Activated T-helper 1 cell treated with anti-CD3 and anti-CD28 coated beads, Interleukin-2, amount 50 U/mL, for 16 hours (primary cell): ENCODE results near the gene FANCF.
"Not testable (repeated sequence)": the region's sequence is repeated elsewhere in the genome, so short reads cannot be mapped to it uniquely, and the experiment has no call there.

Experiments
- DNase-seq, 2 donors: peaks; one replicate each; pipeline ENCODE4 v3.0.0-alpha.2; 2020; ENCODE audit warnings: low read depth in 1 of 2, low spot score in 1 of 2

FANCF gene

DNA sequence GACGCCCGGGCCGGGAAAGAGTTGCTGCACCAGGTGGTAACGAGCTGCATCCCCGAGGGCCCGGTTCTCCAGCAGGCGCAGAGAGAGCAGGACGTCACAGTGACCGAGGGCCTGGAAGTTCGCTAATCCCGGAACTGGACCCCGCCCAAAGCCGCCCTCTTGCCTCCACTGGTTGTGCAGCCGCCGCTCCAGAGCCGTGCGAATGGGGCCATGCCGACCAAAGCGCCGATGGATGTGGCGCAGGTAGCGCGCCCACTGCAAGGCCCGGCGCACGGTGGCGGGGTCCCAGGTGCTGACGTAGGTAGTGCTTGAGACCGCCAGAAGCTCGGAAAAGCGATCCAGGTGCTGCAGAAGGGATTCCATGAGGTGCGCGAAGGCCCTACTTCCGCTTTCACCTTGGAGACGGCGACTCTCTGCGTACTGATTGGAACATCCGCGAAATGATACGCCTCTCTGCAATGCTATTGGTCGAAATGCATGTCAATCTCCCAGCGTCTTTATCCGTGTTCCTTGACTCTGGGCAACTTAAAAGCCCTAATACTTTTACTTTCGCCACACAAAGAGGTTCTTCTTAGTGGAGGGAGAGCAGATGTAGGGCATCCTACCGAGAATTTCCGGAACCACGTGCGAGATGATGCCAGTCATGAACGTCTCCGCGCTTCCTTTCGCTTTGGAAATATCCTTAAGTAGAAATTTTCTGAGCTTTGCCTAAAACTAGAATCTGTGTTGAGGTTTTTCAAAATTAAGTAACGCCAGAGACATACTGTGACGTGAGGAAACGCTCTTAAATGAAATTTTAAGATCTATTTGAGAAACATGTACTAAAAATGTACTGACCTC is at the start of gene FANCF:
Gene FANCF (minus strand): TSS at position 376 of the 840 bp plus-strand sequence. CDS start 13 bp downstream, at position 363.
- peak; percentile 82 to 83 for DNase-seq

DNA sequence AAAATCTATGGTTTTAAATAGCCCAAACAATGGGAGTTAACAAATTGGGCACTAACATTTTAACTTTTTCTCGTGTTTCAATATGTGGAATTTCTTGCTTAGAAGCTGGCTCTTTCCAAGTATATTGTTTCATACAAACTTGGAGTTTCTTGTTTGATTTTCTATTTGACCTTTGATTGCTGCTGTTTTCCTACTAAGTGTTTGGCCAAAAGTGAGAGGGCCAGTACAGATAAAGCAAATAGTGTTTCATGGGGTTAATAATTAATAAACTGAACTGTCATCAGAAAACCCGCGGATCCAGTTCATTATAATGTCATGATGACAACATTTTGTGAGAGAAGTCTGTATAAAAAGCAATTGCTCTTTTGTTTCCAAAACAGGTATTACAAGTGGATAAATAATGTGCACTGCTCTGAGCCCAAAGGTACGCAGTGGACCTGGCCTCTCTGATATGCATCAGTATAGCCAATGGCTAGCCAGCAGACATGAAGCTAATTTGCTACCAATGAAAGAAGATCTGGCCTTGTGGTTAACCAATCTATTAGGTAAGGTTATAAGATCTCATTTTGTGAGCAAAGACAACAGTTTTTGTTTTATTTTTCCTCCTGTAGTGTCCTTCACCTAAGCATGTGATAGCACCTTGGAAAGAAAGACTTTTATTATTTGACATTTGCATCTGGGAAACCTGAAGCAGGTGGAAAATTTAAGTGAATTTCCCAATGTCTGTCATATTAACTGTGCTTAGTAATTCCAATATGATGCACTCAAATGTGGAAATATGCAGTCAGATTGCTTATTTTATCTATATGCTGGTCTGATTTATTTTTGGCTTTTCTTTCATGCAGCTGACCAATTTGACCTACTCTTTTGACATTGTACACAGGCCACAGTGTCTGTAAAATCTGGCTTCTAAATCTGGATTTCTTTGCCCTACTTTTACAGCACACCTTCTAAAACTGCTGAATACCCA is 49.1 kb upstream of the FANCF start:
- DNase-seq, result no peak

DNA sequence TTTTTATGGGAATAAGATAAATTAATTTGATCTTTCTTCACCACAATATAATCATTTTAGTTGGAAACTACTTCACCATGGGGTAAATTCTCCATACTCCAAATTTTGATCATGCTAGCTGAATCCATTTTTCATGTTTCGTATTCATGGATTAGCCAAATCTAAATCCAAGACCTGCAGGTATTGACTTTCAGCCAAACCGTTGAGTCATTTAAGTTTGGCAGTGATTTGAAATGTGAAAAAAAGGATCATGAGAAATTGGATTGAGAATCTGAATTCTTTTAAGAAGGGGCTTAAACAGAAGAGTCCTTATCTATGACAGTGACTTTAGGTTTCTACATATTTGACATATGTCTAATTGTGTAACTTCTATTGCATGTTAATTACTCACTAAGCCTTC is 46.1 kb upstream of the FANCF start:
- DNase-seq, result no peak

- no peak for DNase-seq
Observed at GRCh38 chr11:22670830-22671229, 45.2 kb upstream of the FANCF start.

DNA sequence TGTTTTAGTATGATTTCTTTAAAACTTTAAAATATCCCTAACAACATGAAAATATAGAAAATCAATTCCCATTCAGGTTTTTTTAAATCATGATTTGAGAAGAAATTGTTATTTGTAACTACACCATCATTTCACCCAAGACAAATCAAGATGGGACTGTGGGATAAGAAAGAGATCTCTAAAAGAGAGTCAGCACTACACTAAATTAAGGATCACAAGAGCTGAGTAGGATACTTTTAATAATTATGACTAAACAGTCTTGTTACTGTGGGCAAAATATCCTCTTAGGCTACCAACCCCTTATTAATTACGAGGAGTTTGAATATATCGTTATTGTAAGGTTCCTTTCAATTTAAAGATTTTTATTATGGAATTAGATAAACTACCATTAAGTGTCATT is 43.7 kb upstream of the FANCF start:
- DNase-seq, result no peak

DNA sequence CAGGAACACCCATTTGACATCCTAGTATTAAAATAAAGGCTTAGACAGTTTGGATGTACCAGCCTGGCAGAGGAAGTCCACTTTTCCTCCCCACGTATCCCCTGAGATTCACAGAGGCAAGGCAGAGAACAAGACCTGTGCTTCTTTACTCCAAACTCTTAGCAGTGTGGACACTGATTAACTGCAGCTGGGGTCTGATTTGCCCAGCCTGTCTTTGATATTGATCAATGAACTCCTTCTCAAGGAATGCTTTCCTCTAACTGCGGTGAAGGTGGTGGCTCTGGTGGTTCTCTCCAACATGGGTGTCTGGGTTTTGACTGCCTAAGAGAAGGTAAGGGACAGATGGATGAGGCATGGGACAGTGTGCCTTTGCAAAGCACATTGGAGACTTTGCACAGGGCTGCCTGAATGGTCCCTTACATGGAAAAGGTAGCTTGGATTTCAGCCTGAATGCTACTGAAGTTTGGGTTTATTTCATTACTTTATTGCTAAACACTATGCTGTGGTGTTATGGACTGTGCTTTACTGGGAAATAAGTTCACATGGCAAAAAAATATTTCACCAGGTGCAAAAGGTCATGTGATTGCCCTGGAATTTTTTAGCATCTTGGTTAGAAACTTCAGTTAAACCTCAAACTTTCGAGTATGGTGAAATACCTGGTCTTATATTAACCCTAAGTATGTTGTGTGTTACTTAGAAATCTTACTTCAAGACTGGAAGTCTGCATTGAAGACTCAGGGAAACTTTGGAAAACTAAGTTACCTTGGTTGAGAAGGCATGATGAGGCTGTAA is 42.6 kb upstream of the FANCF start:
- DNase-seq, result no peak

GRCh38 chr11:22666688-22667439 is 41.2 kb upstream of the FANCF start:
- no peak for DNase-seq

DNA sequence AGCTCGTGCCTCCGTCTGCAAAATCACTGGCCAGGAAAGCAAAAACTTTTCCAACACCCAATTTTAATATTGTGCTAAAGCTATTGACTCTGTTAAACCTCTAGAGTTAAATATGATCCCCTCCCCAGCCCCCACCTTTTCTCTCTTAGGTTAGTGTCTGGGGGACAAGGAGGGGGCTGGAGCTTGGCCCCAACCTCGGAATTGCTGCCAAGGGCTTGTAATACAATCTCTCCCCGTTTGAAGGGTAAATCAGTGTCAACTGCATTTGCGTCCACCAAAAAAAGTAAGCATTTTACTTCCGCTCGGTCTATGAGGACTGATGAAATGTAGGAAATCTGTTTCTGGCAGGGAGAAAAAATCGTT is 40.7 kb upstream of the FANCF start, which contains the start of gene GAS2:
Gene GAS2 (plus strand): TSS at position 287 of the 363 bp plus-strand sequence. CDS start 8,259 bp downstream, outside the sequence.
- DNase-seq, result no peak

DNA sequence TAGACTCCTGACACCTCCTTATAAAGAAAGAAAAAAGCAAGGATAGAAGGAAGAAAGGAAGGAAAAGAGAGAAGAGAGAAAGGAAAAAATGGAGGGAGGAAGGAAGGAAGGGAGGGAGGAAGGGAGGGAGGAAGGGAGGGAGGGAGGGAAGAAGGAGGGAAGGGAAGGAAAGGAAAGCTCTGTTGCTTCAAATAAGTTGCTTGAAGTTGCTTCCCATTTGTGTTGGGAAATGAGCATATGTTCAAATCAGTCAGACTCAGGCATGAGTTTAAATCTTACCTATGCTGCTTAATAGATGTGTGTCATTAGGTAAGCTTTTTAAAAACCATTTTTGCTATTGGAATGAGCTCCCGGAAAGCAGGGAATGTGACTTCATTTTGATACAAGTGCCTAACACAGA is 34.2 kb upstream of the FANCF start:
- no peak for DNase-seq

DNA sequence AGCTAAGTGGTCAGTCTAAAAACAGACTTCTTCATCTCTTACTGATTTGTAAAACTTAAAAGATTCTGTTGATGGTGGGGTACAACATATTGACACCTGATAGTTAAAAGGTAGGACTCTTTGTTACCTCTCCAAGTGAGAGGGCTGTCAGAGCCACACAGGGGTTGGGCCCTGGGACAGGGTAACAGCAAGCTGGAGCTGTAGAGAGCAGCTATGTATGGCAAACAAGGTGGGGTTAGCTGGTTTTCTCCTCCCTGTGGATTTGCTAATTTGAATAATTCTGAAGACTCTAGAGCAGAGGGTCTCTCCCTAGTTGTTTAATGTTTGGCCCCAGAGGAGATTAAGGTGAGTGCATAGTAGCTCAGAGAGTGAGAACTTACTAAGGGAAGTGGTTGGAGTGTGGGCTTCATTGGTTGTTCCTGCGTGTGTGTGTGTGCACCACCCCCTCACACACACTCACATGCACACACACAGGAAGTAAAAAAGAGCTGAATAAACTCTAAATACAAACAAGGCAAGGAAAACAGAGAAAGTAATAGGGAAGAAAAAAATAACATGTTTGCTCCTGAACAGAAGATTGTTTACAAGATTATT is 31.6 kb upstream of the FANCF start:
- no peak for DNase-seq

GRCh38 chr11:22656130-22656529 is 30.5 kb upstream of the FANCF start:
- no peak for DNase-seq

DNA sequence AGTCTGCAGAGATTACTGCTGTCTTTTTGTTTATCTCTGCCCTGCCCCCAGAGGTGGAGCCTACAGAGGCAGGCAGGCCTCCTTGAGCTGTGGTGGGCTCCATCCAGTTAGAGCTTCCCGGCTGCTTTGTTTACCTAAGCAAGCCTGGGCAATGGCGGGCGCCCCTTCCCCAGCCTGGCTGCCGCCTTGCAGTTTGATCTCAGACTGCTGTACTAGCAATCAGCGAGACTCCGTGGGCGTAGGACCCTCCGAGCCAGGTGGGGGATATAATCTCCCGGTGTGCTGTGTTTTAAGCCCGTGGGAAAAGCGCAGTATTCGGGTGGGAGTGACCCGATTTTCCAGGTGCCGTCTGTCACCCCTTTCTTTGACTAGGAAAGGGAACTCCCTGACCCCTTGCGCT is 26.7 kb upstream of the FANCF start:
- not testable (repeated sequence) for DNase-seq

GRCh38 chr11:22641559-22641958 is 15.9 kb upstream of the FANCF start:
- DNase-seq, result no peak

DNA sequence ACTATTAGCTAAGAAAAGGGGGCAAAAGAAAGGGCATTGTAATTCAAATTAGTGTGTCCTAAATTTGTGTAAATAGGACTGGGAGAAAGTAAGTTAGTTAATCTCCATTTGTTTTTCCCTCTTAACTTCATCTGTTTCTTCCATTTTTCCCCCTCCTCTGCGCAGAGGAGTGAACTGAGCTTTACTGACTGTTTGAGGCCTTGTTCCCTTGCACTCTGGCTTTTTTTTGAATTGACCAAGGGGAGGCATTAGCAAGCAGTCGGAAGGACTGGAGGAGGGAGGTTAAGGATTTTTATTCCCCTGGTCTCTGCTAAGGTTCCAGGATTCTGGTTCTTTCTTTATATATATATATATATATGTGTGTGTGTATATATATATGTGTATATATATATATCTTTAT is 15.2 kb upstream of the FANCF start:
- no peak for DNase-seq

DNA sequence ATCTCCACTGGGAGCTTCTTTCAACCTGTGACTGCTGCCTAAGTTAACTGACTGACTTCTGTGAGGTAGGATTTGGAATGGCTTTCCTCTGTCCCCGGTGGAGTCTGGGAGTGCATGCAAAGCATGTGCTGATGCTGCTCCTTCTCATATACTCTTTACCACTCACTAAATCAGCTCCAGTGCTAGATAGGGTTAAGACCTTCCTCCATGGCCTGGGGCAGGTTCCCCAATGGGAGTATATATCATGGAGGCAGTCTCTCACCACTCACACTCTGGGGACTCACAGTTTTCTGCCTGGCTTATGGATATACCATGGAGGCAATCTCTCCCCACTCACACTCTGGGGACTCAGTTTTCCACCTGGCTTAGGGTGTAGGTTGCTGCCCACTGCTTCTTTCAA is 10.1 kb upstream of the FANCF start:
- no peak for DNase-seq

DNA sequence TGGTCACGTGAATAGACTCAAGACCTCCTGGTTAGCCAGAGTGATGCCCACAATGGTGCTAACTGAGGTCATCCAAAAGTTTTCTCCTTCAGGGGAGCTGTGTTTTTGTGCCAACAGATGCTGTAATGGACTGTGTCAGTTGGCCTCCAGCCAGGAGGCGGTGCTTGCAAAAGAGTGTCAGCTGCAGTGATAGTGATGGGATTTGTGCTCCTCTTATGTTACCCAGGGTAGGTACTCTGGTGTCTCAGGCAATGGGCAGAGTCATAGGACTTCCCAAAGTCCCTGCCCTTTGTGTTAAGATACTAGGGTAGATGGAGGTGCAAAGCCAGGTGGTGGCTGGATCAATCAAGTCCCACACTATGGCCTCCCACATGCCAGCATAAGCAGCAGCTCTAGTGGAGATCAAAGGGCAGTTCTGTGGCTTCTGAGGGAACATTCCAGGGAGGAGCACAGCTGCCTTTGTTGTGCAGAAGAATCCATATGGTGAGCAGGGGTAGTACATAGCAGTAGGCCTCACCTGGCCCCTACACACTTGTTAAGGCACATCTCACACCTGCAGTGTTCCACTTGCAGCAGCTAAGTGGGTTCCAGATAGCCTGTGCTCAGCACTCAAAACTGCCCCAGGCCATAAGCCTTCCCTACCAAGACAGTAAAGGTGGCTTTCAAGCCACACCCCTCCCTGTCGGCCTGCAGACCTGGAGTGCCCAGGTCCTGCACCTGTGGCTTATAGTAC is 9.4 kb upstream of the FANCF start:
- no peak for DNase-seq

- DNase-seq, result no peak
Observed at GRCh38 chr11:22633354-22633902, 7.8 kb upstream of the FANCF start.

DNA sequence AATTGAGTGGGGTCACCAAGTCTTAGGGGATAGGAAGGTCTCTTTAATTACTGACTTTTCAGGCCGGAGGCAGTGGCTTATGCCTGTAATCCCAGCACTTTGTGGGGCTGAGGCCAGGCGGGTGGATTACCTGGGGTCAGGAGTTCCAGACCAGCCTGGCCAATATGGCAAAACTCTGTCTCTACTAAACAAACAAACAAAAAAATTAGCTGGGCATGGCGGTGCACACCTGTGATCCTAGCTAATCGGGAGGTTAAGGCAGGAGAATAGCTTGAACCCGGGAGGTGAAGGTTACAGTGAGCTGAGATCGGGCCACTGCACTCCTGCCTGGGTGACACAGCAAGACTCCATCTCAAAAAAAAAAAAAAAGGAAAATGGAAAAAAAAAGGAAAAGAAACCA is 1.8 kb upstream of the FANCF start:
- DNase-seq, result no peak
